GM12891 (cell line): Measurements from ENCODE around the gene SCRN2.
A peak's percentile ranks its signal among the peaks of the same experiment; 100 is the strongest.

ENCODE experiments used
- DNase-seq: peaks from one replicate; pipeline ENCODE4 v3.0.0; 2011; ENCODE audit warnings: low spot score; ENCODE audit not compliant: insufficient read length
- FAIRE-seq: peaks from 2 replicates; lab custom pipeline; 2011; peaks lifted over from hg19 to GRCh38; lab: Jason Lieb, UNC
- PAX5 ChIP-seq: IDR thresholded peaks from 2 replicates; pipeline ENCODE4 v1.6.1; 2011; ENCODE audit warnings: low read length, moderate library complexity, mild to moderate bottlenecking; ENCODE audit not compliant: insufficient read depth, severe bottlenecking
- POLR2A ChIP-seq: IDR thresholded peaks from 2 replicates; pipeline ENCODE4 v1.6.1; 2011; ENCODE audit warnings: low read depth, low read length, control low read depth
- POLR2AphosphoS5 ChIP-seq: IDR thresholded peaks from 2 replicates; pipeline ENCODE4 v1.6.1; 2011; ENCODE audit warnings: low read depth, low read length, control low read depth
- POU2F2 ChIP-seq: IDR thresholded peaks from 2 replicates; pipeline ENCODE4 v1.6.1; 2011; ENCODE audit warnings: low read depth, mild to moderate bottlenecking, control low read depth, low read length, moderate library complexity
- SPI1 ChIP-seq: IDR thresholded peaks from 2 replicates; pipeline ENCODE4 v1.6.1; 2011; ENCODE audit warnings: low read depth, low read length, control low read depth
- TAF1 ChIP-seq: IDR thresholded peaks from 2 replicates; pipeline ENCODE4 v1.6.1; 2011; ENCODE audit warnings: low read depth, low read length, control low read depth

SCRN2 gene

DNA sequence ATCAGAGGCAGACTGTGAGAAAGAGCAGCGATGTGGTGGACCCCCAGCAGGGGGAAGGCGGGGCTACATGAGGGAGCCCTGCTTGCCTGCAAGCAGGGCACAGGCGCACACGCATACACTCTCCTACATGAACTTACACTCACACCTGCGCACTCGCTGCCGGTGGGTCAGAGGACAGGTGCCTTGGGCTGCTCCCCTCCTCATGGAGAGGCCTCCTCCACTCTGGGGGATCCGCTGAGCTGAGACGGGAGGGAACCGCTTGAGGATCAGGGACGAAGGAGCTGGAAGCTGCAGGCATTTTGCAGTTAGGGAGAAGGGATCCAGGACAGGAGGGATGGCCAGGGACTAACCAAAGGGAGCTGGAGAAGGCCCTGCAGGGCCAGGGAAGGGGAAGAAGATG lies 33.7 kb downstream of the SCRN2 start:
- no peak for TF ChIP-seq PAX5
- no peak for TF ChIP-seq POLR2A
- no peak for TF ChIP-seq TAF1
- no peak for TF ChIP-seq SPI1
- no peak for TF ChIP-seq POU2F2
- no peak for TF ChIP-seq POLR2AphosphoS5
- DNase-seq (no peak), FAIRE-seq (no peak)

DNA sequence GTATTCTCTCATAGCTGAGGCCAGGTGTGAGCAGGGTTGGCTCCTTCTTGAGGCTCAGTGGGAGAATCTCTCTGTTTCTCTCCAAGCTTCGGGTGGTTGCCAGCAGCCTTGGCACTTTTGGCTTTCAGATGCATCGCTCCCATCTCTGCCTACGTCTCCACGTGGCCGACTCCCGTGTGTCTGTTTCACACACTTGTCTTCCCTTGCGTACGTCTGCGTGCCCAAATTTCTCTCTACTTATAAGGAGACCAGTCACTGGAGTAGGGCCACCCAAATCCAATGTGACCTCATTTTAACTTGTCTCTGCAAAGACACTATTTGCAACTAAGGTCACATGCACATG lies 34.2 kb downstream of the SCRN2 start:
- DNase-seq = no peak
- no peak for FAIRE-seq
- TF ChIP-seq POU2F2 (no peak), PAX5 (no peak), SPI1 (no peak), POLR2AphosphoS5 (no peak), POLR2A (no peak), TAF1 (no peak)

DNA sequence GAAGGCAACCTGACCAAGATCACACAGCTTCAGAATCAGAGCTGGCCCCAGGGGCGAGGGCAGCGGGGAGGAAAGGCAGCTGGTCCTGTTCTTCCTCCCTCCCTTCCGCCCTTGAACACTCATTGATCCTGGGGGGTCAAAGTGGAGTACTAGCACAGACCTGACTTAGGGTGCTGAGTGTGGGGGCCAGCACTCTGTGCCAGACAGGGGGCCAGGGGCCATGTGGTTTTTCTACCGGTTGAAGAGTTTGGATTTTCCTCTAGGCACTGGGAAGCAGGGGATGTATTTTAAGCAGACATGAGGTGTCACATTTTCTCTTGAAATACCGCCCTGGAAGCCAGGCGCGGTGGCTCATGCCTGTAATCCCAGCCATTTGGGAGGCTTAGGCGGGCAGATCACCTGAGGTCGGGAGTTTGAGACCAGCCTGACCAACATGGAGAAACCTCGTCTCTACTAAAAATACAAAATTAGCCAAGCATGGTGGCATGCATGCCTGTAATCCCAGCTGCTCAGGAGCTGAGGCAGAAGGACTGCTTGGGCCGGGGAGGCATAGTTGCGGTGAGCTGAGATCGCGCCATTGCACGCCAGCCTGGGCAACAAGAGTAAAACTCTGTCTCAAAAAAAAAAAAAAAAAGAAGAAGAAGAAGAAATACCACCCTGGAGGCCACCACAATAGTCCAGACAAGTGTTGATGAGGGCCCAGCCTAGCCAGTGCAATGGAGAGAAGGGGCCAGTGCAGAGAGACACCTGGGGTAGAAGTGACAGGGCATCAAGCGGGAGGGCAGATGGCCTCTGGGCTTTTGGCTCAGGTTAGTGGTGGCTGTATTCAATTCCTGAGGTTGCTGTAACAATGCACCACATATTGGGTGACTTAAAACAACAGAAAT lies 34.8 kb downstream of the SCRN2 start:
- DNase-seq (no peak), FAIRE-seq (no peak)
- no peak for TF ChIP-seq PAX5
- no peak for TF ChIP-seq SPI1
- TF ChIP-seq POU2F2 = no peak
- TF ChIP-seq POLR2A = no peak
- no peak for TF ChIP-seq TAF1
- no peak for TF ChIP-seq POLR2AphosphoS5

DNA sequence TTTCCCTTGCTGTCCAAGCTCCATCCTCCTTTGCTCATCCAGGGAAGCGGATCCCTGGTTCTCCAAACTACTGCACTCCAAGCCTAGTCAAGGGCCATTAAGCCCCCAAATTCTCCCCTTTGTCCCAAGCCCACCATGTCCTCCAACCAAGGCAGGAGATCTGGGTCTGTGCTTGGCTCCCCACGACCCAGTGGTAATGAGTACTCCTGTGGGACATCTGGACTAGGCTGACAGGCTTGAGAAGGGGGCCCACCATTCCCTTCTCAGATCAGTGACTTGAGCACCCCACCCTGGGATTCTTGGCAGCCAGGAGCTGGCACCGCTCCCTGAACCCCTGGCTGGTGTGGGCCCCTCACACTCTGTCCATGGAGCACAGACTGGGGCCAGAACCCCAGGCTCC lies 36.6 kb downstream of the SCRN2 start:
- no peak for FAIRE-seq
- no peak for TF ChIP-seq POLR2AphosphoS5
- TF ChIP-seq POLR2A = no peak
- no peak for TF ChIP-seq POU2F2
- no peak for TF ChIP-seq TAF1
- TF ChIP-seq SPI1 = no peak
- no peak for TF ChIP-seq PAX5
- DNase-seq = no peak

DNA sequence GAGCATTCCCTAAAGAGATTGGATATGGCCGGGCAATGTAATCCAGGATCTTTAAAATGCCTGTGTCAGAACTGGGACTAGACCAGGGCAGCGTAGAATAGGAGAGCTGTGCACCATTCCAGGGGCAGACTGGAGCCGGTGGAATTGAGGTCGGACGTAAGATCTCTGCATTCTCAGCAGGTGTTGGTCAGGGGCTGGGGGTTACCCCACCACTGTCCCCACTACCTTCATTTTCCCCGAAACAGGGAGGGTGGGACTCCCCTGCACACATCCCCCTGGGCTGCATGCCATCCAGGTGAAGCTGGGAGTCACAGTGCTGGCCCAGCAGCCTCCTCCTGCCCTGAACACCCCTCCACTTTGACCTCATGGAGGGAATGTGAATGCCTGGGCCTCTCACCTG lies 37.3 kb downstream of the SCRN2 start:
- DNase-seq (no peak), FAIRE-seq (no peak)
- no peak for TF ChIP-seq SPI1
- no peak for TF ChIP-seq POU2F2
- no peak for TF ChIP-seq PAX5
- no peak for TF ChIP-seq POLR2A
- TF ChIP-seq TAF1 = no peak
- no peak for TF ChIP-seq POLR2AphosphoS5

DNA sequence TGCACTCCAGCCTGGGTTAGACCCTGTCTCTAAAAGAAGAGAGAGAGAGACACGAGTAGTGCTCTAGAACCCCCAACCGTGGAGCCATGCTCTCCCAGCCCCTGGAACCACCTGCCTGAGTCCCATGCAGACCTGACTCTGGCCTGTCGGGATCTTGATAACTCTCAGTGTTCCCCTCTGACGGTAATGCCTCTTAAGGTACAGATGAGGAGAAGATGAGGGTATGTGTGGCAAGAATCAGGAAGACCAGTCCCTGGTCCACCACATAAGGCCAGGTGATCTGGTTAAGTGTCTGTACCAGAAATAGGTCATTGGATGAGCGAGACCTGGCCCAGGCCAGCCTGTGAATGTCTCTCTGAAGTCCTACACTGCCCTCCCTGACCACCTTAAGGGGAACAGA lies 37.9 kb downstream of the SCRN2 start:
- DNase-seq (no peak), FAIRE-seq (no peak)
- TF ChIP-seq POLR2AphosphoS5 (no peak), POLR2A (no peak), POU2F2 (no peak), SPI1 (no peak), PAX5 (no peak), TAF1 (no peak)

DNA sequence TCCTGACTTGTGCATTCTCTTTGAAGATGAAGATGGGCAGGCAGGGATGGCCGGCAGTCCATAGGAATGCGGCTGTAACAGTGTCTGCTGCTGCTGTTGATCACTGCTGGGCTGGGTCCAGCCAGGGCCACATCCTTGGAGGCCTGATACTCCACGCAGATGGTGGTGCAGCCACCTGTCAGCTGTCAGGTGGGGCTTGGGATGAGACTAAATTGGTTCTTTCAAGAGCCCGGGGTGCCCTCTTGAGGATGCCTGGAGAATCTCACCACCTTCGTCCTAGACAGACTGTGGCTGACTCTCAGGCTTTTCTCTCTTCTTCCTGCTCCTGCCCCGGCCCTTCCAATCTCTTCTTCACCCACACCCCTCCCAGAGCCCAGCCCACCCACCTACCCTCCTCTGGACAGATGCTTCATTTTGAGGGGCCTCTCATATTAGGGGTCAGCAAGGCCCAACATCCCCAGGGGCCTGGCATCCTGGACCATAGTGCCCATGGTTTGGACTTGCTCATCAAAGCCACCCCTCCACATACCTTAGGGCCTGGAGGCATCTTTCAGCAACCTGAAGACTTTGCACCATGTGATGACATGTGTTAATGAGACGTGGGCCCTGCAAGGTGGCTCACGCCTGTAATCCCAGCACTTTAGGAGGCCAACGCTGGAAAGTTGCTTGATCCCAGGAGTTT lies 38.6 kb downstream of the SCRN2 start:
- FAIRE-seq = peak; percentile 52
- TF ChIP-seq SPI1 (no peak), POU2F2 (no peak), TAF1 (no peak), PAX5 (no peak), POLR2A (no peak), POLR2AphosphoS5 (no peak)
- DNase-seq = peak; percentile 68

DNA sequence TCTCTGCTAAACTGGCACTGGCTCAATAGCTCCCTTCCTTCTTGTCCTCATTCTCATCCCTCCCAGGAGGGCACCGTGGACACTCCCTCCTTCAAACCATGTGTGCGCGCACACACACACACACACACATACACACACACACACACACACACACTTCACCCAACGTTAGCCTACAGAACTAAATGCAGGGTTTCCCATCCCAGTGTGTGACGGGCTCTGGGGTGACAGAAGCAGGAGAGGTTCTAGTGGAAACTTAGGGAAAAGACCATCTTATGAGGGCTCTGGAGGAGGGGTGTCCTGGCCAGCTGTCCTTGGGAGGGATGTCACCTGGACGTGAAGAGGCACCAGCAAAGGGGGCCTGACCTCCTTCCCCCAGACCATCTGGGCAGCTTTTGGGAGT lies 39.2 kb downstream of the SCRN2 start:
- no peak for DNase-seq
- TF ChIP-seq SPI1 (no peak), PAX5 (no peak), POU2F2 (no peak), POLR2AphosphoS5 (no peak), POLR2A (no peak), TAF1 (no peak)
- no peak for FAIRE-seq

DNA sequence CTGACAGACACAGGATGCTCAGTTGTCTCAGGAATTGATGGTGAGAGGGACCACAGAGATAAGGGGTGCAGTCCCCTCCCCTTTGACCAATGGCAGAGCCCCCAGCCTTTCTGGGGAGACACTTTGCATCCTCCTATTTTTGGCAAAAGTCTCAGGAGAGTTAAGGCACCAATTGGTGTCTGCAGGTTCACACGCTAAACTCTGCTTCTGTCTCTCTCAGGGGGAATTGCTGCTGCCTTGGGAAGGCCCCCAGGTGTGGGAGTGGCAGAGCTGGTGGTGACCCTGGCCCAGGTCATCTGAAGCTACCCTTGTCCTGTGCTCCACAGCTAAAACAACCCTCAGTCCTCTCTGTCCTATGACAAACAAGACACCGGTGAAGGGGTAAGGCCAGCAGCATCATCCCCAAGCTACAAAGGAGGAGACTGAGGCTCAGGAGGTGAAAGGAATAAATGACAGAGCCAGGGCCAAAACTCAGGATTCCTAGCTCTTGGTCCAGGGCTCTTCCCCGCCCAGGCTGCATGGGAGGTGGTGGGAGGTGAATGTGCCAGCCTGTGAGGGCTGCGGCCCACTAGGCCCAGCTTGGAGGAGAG lies 39.8 kb downstream of the SCRN2 start:
- TF ChIP-seq POLR2AphosphoS5 = no peak
- TF ChIP-seq POLR2A = no peak
- TF ChIP-seq POU2F2 = no peak
- TF ChIP-seq PAX5 = no peak
- TF ChIP-seq SPI1 = no peak
- TF ChIP-seq TAF1 = no peak
- no peak for FAIRE-seq
- DNase-seq = peak; percentile 2
